SU-DHL-6 (cell line): Measurements from ENCODE around the gene NOL12.
"Not testable (repeated sequence)": the region's sequence is repeated elsewhere in the genome, so short reads cannot be mapped to it uniquely, and the experiment has no call there.

Source experiments
- H2AFZ ChIP-seq: fragments of 200-600 bp; sonication (generic); 2 replicates; pipeline ENCODE4 v1.6.1; 2014; ENCODE audit warnings: low read depth, mild to moderate bottlenecking, moderate library complexity, mixed read lengths, antibody characterized with exemption, low read length; ENCODE audit not compliant: severe bottlenecking
- H3F3A ChIP-seq: fragments of 200-600 bp; shearing (Covaris generic); 2 replicates; pipeline ENCODE4 v1.6.0; 2016; ENCODE audit warnings: antibody characterized with exemption, mild to moderate bottlenecking; ENCODE audit not compliant: insufficient read depth
- H3K27ac ChIP-seq: fragments of 200-600 bp; sonication (generic); 2 replicates; pipeline ENCODE4 v1.5.1; 2016; ENCODE audit warnings: low read depth, mild to moderate bottlenecking, low read length, moderate library complexity, mixed read lengths
- H3K27me3 ChIP-seq: fragments of 200-600 bp; sonication (generic), shearing (Covaris generic); 2 replicates; pipeline ENCODE4 v1.6.0; 2014; ENCODE audit warnings: mild to moderate bottlenecking, low read length
- H3K36me3 ChIP-seq: fragments of 200-600 bp; sonication (generic); 2 replicates; pipeline ENCODE4 v1.6.1; 2014; ENCODE audit warnings: mild to moderate bottlenecking, low read length, mixed read lengths
- H3K4me2 ChIP-seq: fragments of 300-600, 200-600 bp; shearing (Covaris generic), sonication (generic); 2 replicates; pipeline ENCODE4 v1.6.0; 2014; ENCODE audit warnings: low read length, low read depth, mild to moderate bottlenecking; ENCODE audit not compliant: poor library complexity, severe bottlenecking
- H3K4me3 ChIP-seq: fragments of 200-600 bp; sonication (generic); 2 replicates; pipeline ENCODE4 v1.5.1; 2014; ENCODE audit warnings: antibody characterized with exemption, low read length, mild to moderate bottlenecking, mixed read lengths; ENCODE audit not compliant: insufficient read depth, poor library complexity, severe bottlenecking
- H3K79me2 ChIP-seq: fragments of 200-600 bp; sonication (generic); 2 replicates; pipeline ENCODE4 v1.6.1; 2014; ENCODE audit warnings: mild to moderate bottlenecking, low read length, moderate library complexity; ENCODE audit not compliant: insufficient read depth
- H3K9ac ChIP-seq: fragments of 200-600 bp; sonication (generic); 2 replicates; pipeline ENCODE4 v1.7.0; 2014; ENCODE audit warnings: mild to moderate bottlenecking, low read length
- H3K9me2 ChIP-seq: fragments of 200-600 bp; sonication (generic); replicated peaks from 2 replicates; pipeline ENCODE4 v1.6.1; 2014; ENCODE audit warnings: low read length; ENCODE audit not compliant: insufficient read depth
- H3K9me3 ChIP-seq: fragments of 200-600 bp; sonication (generic); 2 replicates; pipeline ENCODE4 v1.6.1; 2014; ENCODE audit warnings: low read length, mixed read lengths; ENCODE audit not compliant: insufficient read depth
- H4K20me1 ChIP-seq: fragments of 200-600 bp; sonication (generic); 2 replicates; pipeline ENCODE4 v1.6.1; 2014; ENCODE audit warnings: low read depth, mild to moderate bottlenecking, antibody characterized with exemption, low read length, moderate library complexity, mixed read lengths
- EZH2phosphoT487 ChIP-seq: fragments of 200-600 bp; sonication (generic), shearing (Covaris generic); conservative IDR thresholded peaks from 2 replicates; pipeline ENCODE4 v1.6.1; 2018; ENCODE audit warnings: mild to moderate bottlenecking, antibody characterized with exemption, low read length, moderate library complexity, mixed read lengths
- TF ChIP-seq, protein P1 (sequence below): fragments of 200-600 bp; sonication (generic); IDR thresholded peaks from one replicate; pipeline ENCODE4 v1.5.1; 2017; ENCODE audit warnings: antibody characterized with exemption, mild to moderate bottlenecking, low read length, moderate library complexity; ENCODE audit not compliant: insufficient read depth, poor library complexity, severe bottlenecking

The NOL12 gene

DNA sequence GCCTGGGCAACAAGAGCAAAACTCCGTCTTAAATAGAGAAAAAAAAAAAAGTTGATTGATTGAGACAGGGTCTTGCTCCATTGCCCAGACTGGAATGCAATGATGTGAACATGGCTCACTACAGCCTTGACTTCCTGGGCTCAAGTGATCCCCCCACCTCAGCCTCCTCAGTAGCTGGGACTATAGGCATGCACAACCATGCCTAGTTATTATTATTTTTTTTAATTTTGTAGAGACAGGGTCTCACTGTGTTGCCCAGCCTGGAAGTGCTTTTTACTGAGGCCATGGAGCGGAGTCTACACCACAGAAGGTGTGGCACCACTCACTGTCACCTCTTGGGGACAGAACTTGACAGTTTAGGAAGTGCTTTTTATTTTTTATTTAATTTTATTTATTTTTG, 28.5 kb downstream of the NOL12 start:
- H3K36me3 ChIP-seq: no peaks in the 10 kb centered on the region
- no peaks in the 10 kb centered on the region for H3K9me3 ChIP-seq
- no peaks in the 10 kb centered on the region for H3K27me3 ChIP-seq
- no peak overlapping the region for H3K4me3 ChIP-seq
- no peak overlapping the region for H2AFZ ChIP-seq
- H3K9ac ChIP-seq: no peak overlapping the region
- H3F3A ChIP-seq: no peaks in the 10 kb centered on the region
- TF ChIP-seq EZH2phosphoT487: no peak
- TF ChIP-seq, protein P1, sequence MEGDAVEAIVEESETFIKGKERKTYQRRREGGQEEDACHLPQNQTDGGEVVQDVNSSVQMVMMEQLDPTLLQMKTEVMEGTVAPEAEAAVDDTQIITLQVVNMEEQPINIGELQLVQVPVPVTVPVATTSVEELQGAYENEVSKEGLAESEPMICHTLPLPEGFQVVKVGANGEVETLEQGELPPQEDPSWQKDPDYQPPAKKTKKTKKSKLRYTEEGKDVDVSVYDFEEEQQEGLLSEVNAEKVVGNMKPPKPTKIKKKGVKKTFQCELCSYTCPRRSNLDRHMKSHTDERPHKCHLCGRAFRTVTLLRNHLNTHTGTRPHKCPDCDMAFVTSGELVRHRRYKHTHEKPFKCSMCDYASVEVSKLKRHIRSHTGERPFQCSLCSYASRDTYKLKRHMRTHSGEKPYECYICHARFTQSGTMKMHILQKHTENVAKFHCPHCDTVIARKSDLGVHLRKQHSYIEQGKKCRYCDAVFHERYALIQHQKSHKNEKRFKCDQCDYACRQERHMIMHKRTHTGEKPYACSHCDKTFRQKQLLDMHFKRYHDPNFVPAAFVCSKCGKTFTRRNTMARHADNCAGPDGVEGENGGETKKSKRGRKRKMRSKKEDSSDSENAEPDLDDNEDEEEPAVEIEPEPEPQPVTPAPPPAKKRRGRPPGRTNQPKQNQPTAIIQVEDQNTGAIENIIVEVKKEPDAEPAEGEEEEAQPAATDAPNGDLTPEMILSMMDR: no peak
- no peak overlapping the region for H3K4me2 ChIP-seq
- H4K20me1 ChIP-seq: no peaks in the 10 kb centered on the region
- no peaks in the 10 kb centered on the region for H3K79me2 ChIP-seq
- no peaks in the 10 kb centered on the region for H3K9me2 ChIP-seq
- no peak overlapping the region for H3K27ac ChIP-seq

DNA sequence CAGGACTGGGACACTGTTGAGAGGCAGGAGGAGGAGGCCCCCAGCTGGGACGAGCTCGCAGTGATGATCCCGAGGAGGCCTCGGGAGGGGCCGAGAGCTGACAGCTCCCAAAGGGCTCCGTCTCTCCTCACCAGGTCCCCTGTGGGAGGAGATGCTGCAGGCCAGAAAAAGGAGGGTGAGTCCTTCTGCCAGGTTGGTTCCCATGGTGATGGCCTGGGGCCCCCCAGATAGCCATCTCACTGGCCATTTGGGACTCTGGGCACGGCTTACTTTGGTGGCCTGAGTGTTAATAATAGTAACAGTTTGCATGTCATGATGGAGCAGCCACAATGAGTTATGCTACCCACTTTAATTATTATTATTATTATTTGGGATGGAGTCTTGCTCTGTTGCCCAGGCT, 29.6 kb downstream of the NOL12 start:
- Histone ChIP-seq H3K36me3 (no peaks in the 10 kb centered on the region), H3F3A (no peaks in the 10 kb centered on the region), H3K79me2 (no peaks in the 10 kb centered on the region), H3K27ac (no peak overlapping the region), H3K4me3 (no peak overlapping the region), H3K9me2 (no peaks in the 10 kb centered on the region), H2AFZ (no peak overlapping the region), H3K4me2 (no peak overlapping the region), H4K20me1 (no peaks in the 10 kb centered on the region), H3K27me3 (no peaks in the 10 kb centered on the region), H3K9me3 (no peaks in the 10 kb centered on the region), H3K9ac (no peak overlapping the region)
- no peak for TF ChIP-seq EZH2phosphoT487
- TF ChIP-seq, protein P1: no peak

DNA sequence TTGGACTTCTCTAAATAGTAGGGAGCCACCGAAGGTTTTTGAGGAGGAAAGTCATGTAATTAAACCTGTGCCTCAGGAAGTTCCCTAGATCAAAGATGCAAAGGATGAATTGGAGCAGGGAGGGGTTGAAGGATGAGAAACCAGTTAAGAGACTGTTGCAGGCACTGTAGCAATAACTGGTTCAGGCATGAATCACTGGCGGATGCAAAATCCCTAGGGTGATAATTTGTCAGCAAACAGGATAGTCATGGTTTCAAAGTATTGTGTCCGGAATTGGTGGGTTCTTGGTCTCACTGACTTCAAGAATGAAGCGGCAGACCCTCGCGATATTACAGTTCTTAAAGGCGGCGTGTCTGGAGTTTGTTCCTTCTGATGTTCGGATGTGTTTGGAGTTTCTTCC, 30.6 kb downstream of the NOL12 start:
- Histone ChIP-seq H4K20me1 (no peaks in the 10 kb centered on the region), H3K9me2 (no peaks in the 10 kb centered on the region), H3K9me3 (no peaks in the 10 kb centered on the region), H3F3A (no peaks in the 10 kb centered on the region), H3K79me2 (no peaks in the 10 kb centered on the region), H3K4me3 (no peak overlapping the region), H3K36me3 (no peaks in the 10 kb centered on the region), H3K4me2 (no peak overlapping the region), H3K9ac (no peak overlapping the region), H3K27ac (no peak overlapping the region), H3K27me3 (no peaks in the 10 kb centered on the region), H2AFZ (no peak overlapping the region)
- no peak for TF ChIP-seq EZH2phosphoT487
- TF ChIP-seq, protein P1: no peak

DNA sequence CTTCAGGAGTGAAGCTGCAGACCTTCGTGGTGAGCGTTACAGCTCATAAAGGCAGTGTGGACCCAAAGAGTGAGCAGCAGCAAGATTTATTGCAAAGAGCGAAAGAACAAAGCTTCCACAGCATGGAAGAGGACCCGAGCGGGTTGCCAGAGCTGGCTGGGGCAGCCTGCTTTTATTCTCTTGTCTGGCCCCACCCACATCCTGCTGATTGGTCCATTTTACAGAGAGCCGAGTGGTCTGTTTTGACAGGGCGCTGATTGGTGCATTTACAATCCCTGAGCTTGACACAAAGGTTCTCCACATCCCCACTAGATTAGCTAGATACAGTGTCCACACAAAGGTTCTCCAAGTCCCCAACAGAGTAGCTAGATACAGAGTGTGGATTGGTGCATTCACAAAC, 31.1 kb downstream of the NOL12 start:
- H3K9me2 ChIP-seq, H3K9ac ChIP-seq, H3K27me3 ChIP-seq, H3K36me3 ChIP-seq, H3F3A ChIP-seq, H3K4me2 ChIP-seq, H4K20me1 ChIP-seq, H3K9me3 ChIP-seq, H3K27ac ChIP-seq, H3K79me2 ChIP-seq, H3K4me3 ChIP-seq, H2AFZ ChIP-seq: not testable (repeated sequence)

DNA sequence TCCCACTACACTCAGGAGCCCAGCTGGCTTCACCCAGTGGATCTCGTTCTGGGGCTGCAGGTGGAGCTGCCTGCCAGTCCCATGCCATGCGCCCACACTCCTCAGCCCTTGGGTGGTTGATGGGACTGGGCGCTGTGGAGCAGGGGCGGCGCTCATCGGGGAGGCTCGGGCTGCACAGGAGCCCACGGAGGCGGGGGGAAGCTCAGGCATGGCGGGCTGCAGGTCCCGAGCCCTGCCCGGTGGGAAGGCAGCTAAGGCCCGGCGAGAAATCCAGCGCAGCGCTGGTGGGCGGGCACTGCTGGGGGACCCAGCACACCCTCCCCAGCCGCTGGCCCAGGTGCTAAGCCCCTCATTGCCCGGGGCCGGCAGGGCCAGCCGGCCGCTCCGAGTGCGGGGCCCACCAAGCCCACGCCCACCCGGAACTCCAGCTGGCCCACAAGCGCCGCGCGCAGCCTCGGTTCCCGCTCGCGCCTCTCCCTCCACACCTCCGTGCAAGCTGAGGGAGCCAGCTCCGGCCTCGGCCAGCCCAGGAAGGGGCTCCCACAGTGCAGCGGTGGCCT, 31.7 kb downstream of the NOL12 start:
- not testable (repeated sequence) for H3K9ac ChIP-seq, H3K4me3 ChIP-seq, H3K4me2 ChIP-seq, H3F3A ChIP-seq, H3K9me3 ChIP-seq, H3K9me2 ChIP-seq, H4K20me1 ChIP-seq, H3K36me3 ChIP-seq, H3K79me2 ChIP-seq, H3K27me3 ChIP-seq, H3K27ac ChIP-seq, H2AFZ ChIP-seq
